Mesothelial cell of epicardium (in vitro differentiated cells): ENCODE data around the gene KCNMA1. TPM values are rescaled to one million over a fixed set of nuclear protein-coding genes. Genes with fewer than 3 reads are reported as not detected.

Experiments
- DNase-seq, 2 experiments: peaks; one replicate each; pipeline ENCODE4 v3.0.0; 2021; ENCODE audit warnings: low spot score in 2 of 2; ENCODE audit not compliant: unreplicated experiment in 2 of 2
- H3K27ac Mint-ChIP-seq: 2 replicates; pipeline ENCODE4 v1.8.0; 2021; ENCODE audit warnings: mixed read lengths
- H3K27me3 Mint-ChIP-seq: 2 replicates; pipeline ENCODE4 v1.8.0; 2021; ENCODE audit warnings: low read depth, mixed read lengths
- H3K36me3 Mint-ChIP-seq: 2 replicates; pipeline ENCODE4 v1.8.0; 2021; ENCODE audit warnings: mixed read lengths
- H3K4me1 Mint-ChIP-seq: 2 replicates; pipeline ENCODE4 v1.8.0; 2021; ENCODE audit warnings: mixed read lengths
- H3K4me3 Mint-ChIP-seq: 2 replicates; pipeline ENCODE4 v1.8.0; 2021; ENCODE audit warnings: mild to moderate bottlenecking, moderate library complexity, mixed read lengths
- H3K9me3 Mint-ChIP-seq: 2 replicates; pipeline ENCODE4 v1.8.0; 2021; ENCODE audit warnings: mixed read lengths
- total RNA-seq: library from RNA; stranded (reverse); gene quantifications from 3 replicates; pipeline ENCODE4 v1.2.1, GENCODE V29; 2021
- TF ChIP-seq, protein P1 (sequence below): fragments of 200-600 bp; sonication (generic); IDR thresholded peaks from one replicate; pipeline ENCODE4 v1.5.0; 2021; ENCODE audit warnings: antibody characterized with exemption; ENCODE audit not compliant: unreplicated experiment

KCNMA1 gene
- total RNA-seq, 1 donor from 2014 or later = 44.0 TPM

DNA sequence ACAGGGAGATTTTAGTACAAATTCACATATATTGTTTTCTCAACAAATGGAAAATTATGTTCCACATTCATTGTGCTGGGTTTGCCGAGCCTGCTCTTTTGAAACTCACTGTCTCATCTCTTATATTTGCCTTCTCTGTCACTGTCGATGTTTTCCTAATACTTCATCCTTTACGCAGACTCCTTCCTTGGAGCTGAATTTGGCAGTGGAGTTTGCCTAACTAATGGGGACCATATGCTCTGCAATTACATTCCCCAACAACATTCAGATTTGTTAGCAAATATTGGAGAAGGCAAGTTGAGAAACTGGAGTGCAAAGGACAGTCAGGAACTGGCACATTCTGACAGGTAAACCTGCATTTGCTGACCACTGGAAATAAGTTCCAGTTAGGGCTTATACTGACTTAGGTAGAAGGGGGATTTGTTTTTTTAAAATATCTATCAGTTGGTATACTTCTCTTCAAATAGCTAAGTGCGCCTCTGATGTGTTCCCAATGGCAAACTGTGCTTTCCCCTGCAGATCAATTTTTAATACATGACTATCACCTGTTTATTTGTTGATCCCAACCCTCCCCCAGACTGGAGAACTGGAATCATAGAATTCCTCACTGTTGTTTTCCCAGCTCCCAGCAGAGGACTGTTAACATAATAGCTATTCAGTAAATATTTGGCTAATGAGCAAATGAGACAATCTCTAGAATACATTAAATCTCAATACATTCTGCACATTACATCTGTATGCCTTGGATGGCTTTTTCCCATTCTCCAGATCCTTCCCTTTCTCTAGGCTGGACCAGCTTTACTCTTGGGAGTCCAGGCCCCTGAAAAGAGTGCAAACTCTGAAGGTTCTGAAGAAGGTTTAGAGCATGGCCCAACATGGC, 769.3 kb downstream of the KCNMA1 start:
- H3K4me3 Mint-ChIP-seq = no peak overlapping the region
- TF ChIP-seq, protein P1, sequence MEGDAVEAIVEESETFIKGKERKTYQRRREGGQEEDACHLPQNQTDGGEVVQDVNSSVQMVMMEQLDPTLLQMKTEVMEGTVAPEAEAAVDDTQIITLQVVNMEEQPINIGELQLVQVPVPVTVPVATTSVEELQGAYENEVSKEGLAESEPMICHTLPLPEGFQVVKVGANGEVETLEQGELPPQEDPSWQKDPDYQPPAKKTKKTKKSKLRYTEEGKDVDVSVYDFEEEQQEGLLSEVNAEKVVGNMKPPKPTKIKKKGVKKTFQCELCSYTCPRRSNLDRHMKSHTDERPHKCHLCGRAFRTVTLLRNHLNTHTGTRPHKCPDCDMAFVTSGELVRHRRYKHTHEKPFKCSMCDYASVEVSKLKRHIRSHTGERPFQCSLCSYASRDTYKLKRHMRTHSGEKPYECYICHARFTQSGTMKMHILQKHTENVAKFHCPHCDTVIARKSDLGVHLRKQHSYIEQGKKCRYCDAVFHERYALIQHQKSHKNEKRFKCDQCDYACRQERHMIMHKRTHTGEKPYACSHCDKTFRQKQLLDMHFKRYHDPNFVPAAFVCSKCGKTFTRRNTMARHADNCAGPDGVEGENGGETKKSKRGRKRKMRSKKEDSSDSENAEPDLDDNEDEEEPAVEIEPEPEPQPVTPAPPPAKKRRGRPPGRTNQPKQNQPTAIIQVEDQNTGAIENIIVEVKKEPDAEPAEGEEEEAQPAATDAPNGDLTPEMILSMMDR = no peak
- H3K36me3 Mint-ChIP-seq = no peaks in the 10 kb centered on the region
- no peak overlapping the region for H3K27ac Mint-ChIP-seq
- peaks cover 7% of the 10 kb centered on the region for H3K9me3 Mint-ChIP-seq
- H3K27me3 Mint-ChIP-seq = peaks cover 49% of the 10 kb centered on the region
- no peak for DNase-seq
- peaks cover 7% of the 10 kb centered on the region for H3K4me1 Mint-ChIP-seq

DNA sequence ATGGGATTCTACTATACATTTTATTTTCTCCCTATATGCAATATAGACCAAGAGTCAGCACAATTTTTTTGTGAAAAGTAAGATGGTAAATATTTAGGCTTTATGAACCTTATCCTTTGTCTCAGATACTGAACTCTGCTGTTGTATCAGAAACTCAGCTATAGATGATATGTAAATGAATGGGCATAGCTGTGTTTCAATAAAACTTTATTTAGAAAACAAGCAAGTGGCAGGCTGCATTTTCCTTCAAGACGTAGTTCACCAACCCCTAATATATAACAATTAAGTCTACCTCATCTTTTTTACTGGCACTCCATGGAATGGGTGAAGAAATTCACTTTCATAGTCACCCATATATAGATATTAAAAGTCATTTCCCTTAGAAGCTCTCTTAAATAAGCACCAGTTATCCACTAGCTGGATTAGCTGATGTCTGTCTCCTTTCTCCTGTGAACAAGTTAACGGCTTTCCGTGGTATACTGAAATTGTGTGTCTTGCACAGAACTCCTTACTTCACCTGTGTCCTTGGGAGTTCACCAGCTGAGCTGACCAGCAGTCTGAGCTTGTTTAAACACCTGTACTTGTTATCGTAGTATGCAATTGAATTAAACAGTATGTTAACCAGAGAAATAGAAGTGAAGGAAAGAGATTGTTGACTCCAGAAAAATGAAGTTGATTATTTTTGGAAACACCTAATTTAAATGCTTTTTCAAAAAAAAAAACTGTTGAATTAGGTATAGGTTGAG, 770.6 kb downstream of the KCNMA1 start:
- TF ChIP-seq, protein P1 = no peak
- H3K4me3 Mint-ChIP-seq = no peak overlapping the region
- H3K27ac Mint-ChIP-seq = no peak overlapping the region
- peaks cover 47% of the 10 kb centered on the region for H3K27me3 Mint-ChIP-seq
- peaks cover 7% of the 10 kb centered on the region for H3K4me1 Mint-ChIP-seq
- DNase-seq = no peak
- peaks cover 7% of the 10 kb centered on the region for H3K9me3 Mint-ChIP-seq
- no peaks in the 10 kb centered on the region for H3K36me3 Mint-ChIP-seq

DNA sequence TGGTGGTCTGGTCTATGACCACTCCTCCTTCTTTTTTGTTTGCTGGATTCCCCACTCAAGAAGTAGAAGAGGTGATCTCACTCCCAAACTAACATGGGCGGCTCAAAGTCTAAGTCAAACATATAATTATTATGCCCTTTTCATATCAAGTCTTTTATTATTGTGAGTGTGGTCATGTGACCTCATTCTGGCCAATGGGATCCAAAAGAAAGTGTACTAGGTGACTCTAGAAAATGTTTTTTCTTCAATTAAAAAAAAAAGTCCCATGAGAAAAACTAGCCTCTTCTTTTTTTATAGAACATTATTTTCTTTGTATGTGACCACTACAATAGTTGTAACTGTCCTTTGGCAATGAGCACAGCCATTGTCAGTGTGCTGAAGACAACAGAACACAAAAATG, 772.7 kb downstream of the KCNMA1 start:
- peaks cover 30% of the 10 kb centered on the region for H3K27me3 Mint-ChIP-seq
- H3K36me3 Mint-ChIP-seq = no peaks in the 10 kb centered on the region
- H3K27ac Mint-ChIP-seq = no peak overlapping the region
- H3K4me3 Mint-ChIP-seq = no peak overlapping the region
- H3K9me3 Mint-ChIP-seq = peaks cover 7% of the 10 kb centered on the region
- no peak for DNase-seq
- TF ChIP-seq, protein P1 = no peak
- peaks cover 5% of the 10 kb centered on the region for H3K4me1 Mint-ChIP-seq

DNA sequence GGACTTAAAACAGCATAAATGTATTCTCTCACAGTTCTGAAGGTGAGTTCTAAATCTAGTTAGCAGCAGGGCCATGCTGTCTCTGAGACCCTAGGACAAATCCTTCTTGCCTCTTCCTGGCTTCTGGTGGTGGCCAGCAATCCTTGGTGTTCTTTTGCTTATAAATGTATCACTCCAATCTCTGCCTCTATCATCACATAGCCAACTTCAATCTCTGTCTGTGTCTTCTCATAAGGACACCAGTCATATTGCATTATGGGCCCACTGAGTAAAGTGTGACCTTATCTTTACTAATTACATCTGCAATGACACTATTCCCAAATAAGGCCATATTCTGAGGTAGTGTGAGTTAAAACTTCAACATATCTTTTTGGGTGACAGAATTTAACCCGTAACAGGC, 778.9 kb downstream of the KCNMA1 start:
- no peak for DNase-seq
- no peaks in the 10 kb centered on the region for H3K36me3 Mint-ChIP-seq
- H3K27me3 Mint-ChIP-seq = peaks cover 6% of the 10 kb centered on the region
- H3K27ac Mint-ChIP-seq = no peak overlapping the region
- no peak overlapping the region for H3K4me3 Mint-ChIP-seq
- TF ChIP-seq, protein P1 = no peak
- no peaks in the 10 kb centered on the region for H3K4me1 Mint-ChIP-seq
- H3K9me3 Mint-ChIP-seq = peaks cover 17% of the 10 kb centered on the region

DNA sequence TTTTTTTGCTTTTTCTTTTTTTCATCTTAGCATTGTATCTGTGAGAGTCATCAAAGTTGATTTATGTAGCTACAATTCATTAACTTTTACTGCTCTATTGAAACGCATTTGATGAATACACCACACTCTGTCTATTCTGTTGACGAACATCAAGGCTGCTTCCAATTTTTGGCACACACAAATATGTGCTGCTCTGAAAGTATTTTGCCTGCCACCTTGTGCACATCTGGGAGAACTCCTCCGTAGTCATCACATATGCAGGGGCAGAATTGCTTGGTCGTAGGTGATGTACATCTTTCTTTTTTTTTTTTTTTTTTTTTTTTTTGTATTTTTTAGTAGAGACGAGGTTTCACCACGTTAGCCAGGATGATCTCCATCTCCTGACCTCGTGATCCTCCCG, 796.8 kb downstream of the KCNMA1 start:
- Mint-ChIP-seq H3K4me3 (no peak overlapping the region), H3K36me3 (no peaks in the 10 kb centered on the region), H3K9me3 (peaks cover 6% of the 10 kb centered on the region), H3K27me3 (peaks cover 13% of the 10 kb centered on the region), H3K4me1 (no peaks in the 10 kb centered on the region), H3K27ac (no peak overlapping the region)
- no peak for DNase-seq
- TF ChIP-seq, protein P1 = no peak
